Subcutaneous adipose tissue (tissue), 4 donors: Measurements from ENCODE around the gene GCC2. TPM values are rescaled to one million over a fixed set of nuclear protein-coding genes. Genes with fewer than 3 reads are reported as not detected.

Experiments
- total RNA-seq, 4 donors: library from RNA; depleted of rRNA; stranded (reverse); fragments of >200 nt; gene quantifications; one replicate each; pipeline ENCODE4 v1.1.0, GENCODE V29; 2016
- TF ChIP-seq, protein P1 (sequence below): fragments of 450-650 bp; IDR thresholded peaks from one replicate; pipeline ENCODE4 v1.5.1; 2016; ENCODE audit warnings: low read depth, mild to moderate bottlenecking, control low read depth, antibody characterized with exemption, moderate library complexity

The GCC2 gene
- total RNA-seq, 4 donors from 2014 or later, result 35.7 to 71.1 (median 44.4) TPM

DNA sequence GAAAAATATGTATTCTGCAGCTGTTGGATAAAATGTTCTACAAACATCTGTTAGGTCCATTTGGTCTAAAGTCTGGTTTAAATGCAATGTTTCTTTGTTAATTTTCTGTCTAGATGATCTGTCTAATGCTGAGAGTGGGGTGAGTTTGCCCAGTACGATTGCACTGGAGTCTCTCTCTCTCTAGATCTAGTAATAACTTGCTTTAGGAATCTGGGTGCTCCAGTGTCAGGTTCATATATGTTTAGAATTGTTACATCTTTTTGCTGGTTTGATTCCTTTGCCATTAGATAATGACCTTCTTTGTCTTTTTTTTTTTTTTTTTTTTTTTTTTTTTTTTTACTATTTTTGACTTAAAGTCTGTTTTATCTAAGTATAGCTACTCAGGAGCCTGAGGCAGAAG, 10.4 kb downstream of the GCC2 start:
- TF ChIP-seq, protein P1, sequence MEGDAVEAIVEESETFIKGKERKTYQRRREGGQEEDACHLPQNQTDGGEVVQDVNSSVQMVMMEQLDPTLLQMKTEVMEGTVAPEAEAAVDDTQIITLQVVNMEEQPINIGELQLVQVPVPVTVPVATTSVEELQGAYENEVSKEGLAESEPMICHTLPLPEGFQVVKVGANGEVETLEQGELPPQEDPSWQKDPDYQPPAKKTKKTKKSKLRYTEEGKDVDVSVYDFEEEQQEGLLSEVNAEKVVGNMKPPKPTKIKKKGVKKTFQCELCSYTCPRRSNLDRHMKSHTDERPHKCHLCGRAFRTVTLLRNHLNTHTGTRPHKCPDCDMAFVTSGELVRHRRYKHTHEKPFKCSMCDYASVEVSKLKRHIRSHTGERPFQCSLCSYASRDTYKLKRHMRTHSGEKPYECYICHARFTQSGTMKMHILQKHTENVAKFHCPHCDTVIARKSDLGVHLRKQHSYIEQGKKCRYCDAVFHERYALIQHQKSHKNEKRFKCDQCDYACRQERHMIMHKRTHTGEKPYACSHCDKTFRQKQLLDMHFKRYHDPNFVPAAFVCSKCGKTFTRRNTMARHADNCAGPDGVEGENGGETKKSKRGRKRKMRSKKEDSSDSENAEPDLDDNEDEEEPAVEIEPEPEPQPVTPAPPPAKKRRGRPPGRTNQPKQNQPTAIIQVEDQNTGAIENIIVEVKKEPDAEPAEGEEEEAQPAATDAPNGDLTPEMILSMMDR, result no peak

DNA sequence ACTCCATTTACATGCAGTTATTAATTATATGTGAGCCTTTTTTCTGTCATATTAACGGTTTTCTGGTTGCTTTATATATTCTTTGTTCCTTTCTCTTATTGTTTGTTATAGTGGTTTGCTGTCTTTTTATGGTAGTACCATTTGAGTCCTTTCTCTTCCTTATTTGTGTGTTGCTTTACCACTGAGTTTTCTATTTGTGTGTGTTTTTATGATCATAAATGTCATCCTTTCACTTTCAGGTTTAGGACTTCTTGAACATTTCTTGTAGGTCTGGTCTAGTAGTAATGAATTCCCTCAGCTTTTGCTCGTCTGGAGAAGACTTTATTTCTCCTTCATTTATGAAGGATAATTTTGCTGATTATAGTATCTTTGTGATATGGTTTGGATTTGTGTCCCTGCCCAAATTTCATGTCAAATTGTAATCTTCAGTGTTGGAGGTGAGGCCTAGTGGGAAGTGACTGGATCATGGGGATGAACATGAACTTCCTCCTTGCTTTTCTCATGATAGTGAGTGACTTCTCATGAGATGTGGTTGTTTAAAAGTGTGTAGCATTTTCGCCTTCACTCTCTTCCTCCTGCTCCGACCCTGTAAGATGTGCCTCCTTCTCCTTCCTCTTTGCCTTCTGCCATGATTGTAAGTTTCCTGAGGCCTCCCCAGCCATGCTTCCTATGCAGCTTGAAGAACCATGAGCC, 11.5 kb downstream of the GCC2 start:
- TF ChIP-seq, protein P1, result no peak

DNA sequence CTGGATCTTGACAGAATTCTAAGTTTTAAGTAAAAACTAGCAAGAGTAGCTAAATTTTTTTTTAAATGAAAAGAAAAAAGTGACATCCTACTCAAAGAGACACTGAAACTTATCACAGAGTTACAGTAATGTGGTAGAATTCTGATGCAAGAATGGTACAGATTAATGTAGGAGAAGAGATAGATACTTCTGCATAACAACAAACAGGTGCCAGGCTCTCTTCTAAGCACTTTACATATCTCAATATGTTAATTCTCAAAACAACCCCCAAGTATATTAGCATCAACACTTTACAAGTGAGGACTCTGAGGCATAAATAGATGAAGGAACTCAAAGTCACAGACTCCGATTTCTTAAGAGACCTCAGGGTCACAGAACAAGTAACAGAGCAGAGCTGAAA, 28.1 kb downstream of the GCC2 start:
- TF ChIP-seq, protein P1, result no peak

DNA sequence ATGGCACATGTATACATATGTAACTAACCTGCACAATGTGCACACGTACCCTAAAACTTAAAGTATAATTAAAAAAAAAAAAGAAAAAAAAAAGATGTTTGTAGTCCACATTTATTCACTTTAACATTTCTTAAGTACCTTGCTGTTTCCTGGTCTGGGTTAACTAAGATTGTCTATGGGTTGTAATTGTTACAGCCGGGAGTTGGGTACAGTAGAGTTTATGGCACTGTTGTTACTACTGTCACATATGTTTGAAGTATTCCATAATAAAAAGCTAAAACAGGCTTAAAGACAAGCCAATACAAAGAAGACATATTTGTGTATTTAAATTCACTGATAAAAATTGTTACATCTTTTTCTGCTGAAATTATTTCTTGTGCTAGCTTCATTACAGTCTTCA, 36.2 kb downstream of the GCC2 start:
- TF ChIP-seq, protein P1, result no peak

DNA sequence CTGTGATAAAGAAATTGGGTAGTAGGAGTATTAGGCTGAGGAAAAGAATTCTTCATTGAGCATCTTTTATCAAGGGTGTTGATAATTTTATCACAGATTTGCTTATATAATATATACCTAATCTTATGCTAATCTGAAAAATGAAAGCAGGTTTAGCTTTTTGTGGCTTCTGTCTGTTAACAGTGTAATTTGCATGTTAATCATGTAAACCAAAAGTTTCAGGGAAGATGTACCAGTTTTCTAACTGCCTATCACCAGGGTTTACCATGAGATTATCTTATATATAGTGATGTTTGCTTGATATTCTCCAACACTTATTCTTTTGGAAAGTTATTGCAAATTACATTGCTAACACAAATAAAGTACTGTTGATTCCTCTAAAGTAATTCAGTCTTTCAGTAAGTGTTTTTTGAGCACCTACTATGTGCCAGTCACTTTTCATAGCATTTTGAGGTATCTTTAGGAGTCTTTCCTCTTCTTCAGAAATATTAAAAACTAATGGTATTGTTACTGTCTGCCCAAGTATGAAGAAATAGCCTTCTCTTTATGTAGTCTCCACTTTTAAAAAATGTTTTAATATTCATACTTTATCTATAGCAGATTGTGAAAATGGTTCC, 41.6 kb downstream of the GCC2 start:
- TF ChIP-seq, protein P1, result no peak

DNA sequence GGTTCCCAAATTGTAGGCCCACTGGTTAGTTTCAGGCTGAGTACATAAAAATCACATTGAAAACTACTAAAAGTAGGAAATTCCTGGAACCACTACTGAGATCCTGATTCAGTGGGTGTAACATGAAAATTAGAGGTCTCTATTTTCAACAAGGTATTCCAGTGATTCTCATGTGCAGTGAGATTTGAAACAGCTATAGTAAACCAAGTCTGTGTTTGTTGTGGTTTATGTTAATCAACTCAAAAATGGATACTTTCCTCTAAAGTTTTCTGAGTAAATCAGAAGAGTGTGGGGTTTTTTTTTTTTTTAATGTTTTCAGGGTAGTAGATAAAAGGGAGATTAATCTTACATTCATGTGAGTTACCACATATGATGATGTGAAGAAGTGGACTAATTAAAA, 42.8 kb downstream of the GCC2 start:
- TF ChIP-seq, protein P1, result no peak

DNA sequence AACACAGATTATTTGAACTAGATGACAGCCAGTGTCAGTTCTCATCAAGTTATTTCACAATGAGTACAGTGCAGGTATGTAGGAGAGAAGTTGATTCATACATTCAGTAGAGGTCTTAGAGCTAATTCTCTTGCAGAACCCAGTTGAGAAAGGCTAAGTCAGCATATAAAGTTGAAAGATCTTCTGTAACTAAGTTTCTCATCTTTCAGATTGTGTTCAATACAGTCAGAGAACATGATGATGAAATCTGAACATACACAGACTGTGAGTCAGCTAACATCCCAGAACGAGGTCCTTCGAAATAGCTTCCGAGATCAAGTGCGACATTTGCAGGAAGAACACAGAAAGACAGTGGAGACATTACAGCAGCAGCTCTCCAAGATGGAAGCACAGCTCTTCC, 43.4 kb downstream of the GCC2 start:
- TF ChIP-seq, protein P1, result no peak
